ENCODE data around the gene ZMYM2.

- no peak for TF ChIP-seq TAF1 (IDR thresholded peaks at IDR 0.05; ENCODE audit: borderline replicate concordance, low read depth, low read length)
- no peak for TF ChIP-seq POLR2AphosphoS5 (IDR thresholded peaks at IDR 0.05; ENCODE audit: low read depth, low read length)
- TF ChIP-seq POLR2A (IDR thresholded peaks at IDR 0.05; ENCODE audit: low read depth, low read length), result no peak
Measured at GRCh38 chr13:20037908-20038307, 79.4 kb downstream of the ZMYM2 start.

All from GM12892 (cell line).